RCC 7860 (cell line): ENCODE data around the gene AMPD3.

Source experiments
- DNase-seq: peaks from one replicate; pipeline ENCODE4 v3.0.0-alpha.2; 2015; ENCODE audit warnings: low spot score
- FAIRE-seq: peaks from 2 replicates; lab custom pipeline; 2012; peaks lifted over from hg19 to GRCh38; lab: Jason Lieb, UNC

The AMPD3 gene

DNA sequence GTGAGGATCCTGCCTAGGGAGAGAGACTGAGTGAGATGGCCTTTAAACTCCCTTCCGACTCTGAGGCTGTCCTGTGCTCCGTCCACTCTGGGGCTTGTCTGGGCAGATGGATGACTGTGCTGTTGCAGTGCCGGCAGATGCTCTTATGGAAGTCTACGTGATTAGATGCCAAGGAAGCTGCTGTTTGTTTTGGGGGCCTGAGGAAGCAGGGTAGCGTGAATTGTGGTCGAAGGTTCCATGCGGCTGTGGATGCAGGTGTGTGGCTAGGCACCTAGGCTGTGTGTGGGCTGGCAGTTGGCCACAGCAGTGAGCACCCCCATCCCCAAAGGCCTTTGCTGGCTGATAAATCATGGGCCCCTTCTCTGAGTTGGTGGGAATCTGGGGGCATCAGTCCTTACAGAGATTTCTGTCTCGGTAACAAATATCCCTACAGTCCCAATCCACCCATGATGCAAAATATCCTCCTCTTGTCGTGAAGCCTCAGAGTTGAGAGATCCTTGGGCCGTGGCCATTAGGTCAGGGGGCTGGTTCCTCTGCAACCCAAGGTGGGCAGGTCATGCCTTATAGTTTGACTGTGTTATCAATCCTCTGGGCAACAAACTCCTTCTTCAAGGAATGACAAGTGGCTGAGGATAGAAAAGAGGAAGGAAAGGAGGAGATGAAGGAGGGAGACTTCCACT lies 31.2 kb downstream of the AMPD3 start:
- FAIRE-seq: no peak

DNA sequence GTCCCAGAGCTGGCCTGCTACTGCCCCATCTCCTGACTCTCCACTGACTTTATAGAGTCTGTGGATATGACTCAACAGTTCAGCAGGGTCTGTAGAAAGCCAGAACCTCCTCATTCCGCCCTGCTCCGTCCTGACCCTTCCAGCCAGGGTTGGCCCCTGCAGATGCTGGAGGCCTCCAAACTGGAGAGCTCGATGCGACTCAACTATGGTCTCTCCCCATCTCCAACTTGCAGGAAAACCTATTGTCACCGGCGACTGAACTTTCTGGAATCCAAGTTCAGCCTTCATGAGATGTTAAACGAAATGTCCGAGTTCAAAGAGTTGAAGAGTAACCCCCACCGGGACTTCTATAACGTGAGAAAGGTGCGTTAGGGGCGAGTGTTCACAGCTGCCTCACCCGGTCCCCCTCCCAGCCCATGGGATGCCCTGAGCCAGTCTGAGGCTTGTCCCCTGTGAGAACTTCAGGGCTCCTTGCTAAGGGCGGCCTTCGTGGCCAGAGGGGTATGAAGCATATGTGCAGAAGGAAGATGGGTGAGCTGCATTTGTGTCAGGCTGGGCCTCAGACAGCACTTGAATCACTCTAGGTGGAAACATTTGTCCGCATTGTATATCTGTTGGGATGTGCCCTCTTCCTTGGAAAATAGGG lies 32.1 kb downstream of the AMPD3 start:
- no peak for FAIRE-seq
- no peak for DNase-seq

More for the DNA sequence above, 31.2 kb downstream of the AMPD3 start:
- no peak for DNase-seq

GRCh38 chr11:10488121-10488933 lies 33.3 kb downstream of the AMPD3 start:
- FAIRE-seq (no peak), DNase-seq (peak; percentile 38)

GRCh38 chr11:10488934-10489691 lies 34.0 kb downstream of the AMPD3 start:
- DNase-seq: no peak
- FAIRE-seq: no peak

GRCh38 chr11:10490032-10490397 lies 35.0 kb downstream of the AMPD3 start:
- DNase-seq: no peak
- FAIRE-seq: no peak

DNA sequence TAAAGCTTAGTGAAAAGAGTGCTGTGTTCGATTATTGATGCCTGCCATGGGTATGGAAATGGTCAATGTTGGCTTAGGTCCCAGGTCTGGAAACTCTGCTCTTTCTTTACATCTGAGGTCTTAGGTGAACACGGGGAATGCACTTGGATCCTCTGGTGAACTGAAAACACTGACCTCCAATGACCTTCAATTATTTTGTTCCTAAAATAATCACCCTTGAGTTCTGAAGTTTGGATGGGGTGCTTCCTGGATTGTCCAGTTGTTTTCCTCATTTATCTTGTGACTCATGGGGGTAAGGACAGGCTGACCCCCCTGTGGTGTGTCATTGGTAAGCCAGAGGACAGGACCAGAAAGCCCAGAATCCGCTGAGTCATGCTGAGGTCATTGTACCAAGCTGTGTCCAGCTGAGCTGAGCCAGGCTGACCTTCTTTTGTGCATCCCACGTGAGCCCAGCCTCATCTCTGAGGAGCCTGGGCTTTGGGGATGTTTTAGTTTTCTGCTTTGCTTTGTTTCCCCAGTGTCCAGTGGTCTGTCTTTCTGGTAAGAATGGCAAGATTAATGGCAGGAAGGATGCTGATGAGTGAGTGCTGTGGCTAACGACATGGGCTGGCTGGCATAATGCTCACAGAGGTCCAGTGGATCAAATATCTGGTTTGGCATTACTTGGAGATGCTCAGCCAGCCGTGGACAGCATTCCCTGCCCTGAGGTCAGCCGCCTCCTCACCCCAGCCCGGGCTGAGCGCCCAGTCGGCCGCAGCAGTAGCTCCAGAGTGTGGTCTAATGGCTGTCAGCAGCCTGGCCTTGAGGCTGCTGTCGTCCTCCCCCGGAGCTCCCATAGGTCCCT lies 35.6 kb downstream of the AMPD3 start:
- peak; percentile 96 for DNase-seq
- FAIRE-seq: peak; percentile 95

GRCh38 chr11:10492084-10492483 lies 37.0 kb downstream of the AMPD3 start:
- FAIRE-seq: no peak
- no peak for DNase-seq

DNA sequence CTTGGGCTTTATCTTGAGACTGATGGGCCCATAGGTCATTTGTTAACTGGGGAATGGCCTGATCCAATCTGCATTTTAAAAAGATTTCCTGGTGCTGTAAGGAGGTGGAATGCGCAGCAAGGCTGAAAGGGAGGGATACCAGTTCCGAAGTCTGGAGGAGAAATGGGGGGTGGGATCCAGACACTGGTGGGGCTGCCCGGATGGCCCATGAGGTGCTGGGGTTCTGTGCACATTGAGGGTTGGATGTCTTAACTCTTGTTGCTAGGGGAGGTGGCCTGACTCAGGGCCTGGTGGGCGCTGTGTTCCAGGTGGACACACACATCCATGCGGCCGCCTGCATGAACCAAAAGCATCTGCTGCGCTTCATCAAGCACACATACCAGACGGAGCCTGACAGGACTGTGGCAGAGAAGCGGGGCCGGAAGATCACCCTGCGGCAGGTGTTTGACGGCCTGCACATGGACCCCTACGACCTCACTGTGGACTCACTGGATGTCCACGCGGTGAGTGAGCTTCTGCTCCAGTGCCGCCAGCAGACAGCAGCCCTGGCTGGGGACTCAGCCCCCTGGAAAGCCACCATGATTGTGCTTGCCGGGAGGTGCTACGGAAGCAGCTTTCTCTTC lies 38.1 kb downstream of the AMPD3 start:
- DNase-seq (no peak), FAIRE-seq (no peak)

- no peak for FAIRE-seq
These were observed 39.8 kb downstream of the AMPD3 start for GRCh38 chr11:10494636-10495463.

GRCh38 chr11:10495464-10495786 lies 40.4 kb downstream of the AMPD3 start:
- DNase-seq: no peak
- no peak for FAIRE-seq

More at GRCh38 chr11:10494636-10495463, 39.8 kb downstream of the AMPD3 start:
- DNase-seq: no peak

DNA sequence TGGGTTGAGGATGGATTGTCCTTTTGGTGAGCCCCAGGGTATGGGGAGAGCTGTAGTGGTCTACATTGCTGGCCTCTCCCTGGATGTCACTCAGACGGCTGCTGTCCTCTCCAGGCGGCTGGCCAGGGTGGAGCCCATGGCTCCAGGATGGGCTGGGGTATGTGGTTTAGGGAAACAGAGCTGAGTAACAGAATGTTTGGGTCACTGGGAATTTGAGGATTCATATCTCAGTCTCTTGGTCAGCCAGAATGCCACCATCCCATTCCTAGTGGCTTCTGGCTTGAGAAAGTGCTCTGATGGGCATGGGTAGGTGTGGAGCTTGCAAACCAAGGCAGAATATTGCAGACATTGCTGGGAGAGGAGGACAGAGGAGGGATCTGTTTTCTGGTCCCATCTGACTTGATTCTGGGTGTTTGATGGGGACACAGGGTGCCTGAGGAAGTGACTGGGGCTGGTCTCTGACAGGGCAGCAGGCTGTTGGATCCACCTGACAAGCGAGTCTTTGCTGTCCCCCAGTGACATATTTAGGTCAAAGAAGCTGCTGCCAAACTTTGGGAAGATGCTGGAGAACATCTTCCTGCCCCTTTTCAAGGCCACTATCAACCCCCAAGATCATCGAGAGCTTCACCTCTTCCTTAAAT lies 41.4 kb downstream of the AMPD3 start:
- DNase-seq (no peak), FAIRE-seq (no peak)

GRCh38 chr11:10497371-10498021 lies 42.4 kb downstream of the AMPD3 start:
- DNase-seq (no peak), FAIRE-seq (no peak)

- DNase-seq: no peak
- no peak for FAIRE-seq
These were observed 42.9 kb downstream of the AMPD3 start for GRCh38 chr11:10498022-10498400.

DNA sequence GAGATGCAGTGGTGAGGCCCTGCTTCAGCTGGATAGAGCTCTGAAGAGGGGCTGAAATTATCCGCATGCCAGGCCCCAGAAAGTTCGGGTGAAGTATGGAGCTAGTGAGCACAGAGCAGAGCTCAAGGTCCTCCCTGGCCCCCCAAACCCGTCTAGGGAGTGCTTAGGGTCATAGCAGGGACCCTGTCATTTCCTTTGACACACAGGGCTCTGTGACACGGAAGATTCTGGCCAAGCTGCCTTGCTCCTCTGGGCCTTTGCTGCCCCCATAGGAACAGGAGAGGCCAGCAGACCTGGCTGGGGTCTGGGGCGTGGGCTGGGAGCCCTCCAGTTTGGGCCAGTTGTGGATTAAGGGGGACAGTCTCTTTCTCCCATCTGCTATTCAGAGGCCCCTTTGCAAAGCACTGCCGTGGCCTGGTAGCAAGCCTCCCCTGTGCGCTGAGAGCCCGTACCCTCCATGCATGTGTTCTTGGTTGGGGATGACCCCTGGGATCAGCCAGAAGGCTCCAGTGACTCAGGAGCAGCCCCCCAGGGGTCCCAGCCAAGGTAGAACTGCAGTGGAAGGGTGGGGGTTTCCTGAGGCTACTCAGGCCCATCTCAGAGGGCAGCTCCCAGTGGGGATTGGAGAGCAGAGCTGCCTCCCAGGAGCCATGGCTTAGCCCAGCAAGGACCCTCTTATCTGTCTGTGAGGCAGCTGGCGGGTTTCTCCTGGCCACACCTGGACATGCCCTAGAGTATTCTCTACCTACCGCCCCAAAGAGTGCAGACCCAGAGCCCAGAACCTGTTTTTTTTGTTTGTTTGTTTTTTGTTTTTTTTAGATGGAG lies 43.6 kb downstream of the AMPD3 start:
- FAIRE-seq (no peak), DNase-seq (no peak)

DNA sequence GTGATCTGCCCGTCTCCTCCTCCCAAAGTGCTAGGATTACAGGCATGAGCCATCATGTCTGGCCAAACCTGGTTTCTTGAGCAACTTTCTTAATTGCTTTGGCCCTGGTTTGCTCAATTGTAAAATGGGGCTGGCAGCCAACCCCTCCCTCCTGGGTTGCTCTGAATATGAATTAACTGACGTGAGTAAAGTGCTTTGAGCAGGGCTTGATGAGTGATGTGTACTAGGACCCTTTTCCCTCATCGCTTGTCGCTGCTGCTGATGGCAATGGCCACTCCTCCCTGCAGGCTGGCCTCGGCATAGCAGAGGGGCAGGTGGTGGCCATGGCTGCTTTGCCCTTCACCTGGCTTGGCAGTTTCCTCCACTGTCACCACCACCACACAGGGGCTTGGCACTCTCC lies 44.4 kb downstream of the AMPD3 start:
- DNase-seq (no peak), FAIRE-seq (no peak)

DNA sequence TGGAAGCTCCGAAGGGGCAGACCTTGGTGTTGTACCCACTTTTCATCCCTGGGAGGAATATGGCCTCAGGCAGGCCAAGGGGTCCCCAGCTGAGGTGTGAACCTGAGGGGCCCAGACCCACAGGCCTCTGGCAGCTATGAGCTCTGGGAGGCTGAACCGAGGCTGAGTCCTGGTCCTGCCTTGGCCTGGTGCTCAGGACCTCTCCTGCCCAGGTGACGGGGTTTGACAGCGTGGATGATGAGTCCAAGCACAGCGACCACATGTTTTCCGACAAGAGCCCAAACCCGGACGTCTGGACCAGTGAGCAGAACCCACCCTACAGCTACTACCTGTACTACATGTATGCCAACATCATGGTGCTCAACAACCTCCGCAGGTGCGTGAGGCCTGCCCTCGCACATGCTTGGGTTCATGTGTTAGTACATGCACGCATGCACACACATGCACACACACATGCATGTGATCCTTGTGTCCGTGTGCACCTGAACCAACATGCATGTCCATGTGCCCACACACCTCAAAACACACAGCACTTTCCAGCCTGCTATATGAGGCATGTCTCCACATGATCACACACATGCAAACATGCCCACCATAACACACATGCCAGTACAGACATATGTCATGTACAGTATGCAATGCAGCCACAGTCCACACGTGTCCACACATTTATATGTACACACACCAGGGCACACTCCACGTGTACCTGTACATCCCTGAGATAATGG lies 45.0 kb downstream of the AMPD3 start:
- DNase-seq: no peak
- no peak for FAIRE-seq
